GM12878 (cell line): ENCODE data around the gene SACM1L. TPM values are rescaled to one million over a fixed set of nuclear protein-coding genes. Genes with fewer than 3 reads are reported as not detected.

Source experiments
- ATAC-seq: fragments of 200-7000 bp; cut with Tn5 transposase; 3 replicates; pipeline ENCODE4 v1.9.1; 2020; ENCODE audit warnings: mild to moderate bottlenecking, moderate library complexity
- BruUV-seq: library from RNA; stranded (reverse); fragments of 400-500 nt; replicated peaks from 2 replicates; lab custom pipeline; 2021; lab: Mats Ljungman, UMichigan
- CTCF ChIA-PET: fragments of 300-600 bp; sonication (Branson Sonifier 250); formaldehyde crosslinking; extraction: SDS; loops from one replicate; lab custom pipeline; 2021; ENCODE audit warnings: inconsistent platforms; lab: Yijun Ruan, JAX
- POLR2A ChIA-PET: fragments of 350-600 bp; formaldehyde crosslinking; extraction: SDS; loops from one replicate; lab custom pipeline; 2021; ENCODE audit warnings: inconsistent platforms; lab: Charles Lee
- RAD21 ChIA-PET: fragments of 300-600 bp; sonication (Branson Sonifier 250); formaldehyde crosslinking; loops from one replicate; lab custom pipeline; 2023; ENCODE audit warnings: antibody characterized with exemption; ENCODE audit not compliant: unreplicated experiment; lab: Charles Lee
- SMC1A ChIA-PET: fragments of 300-600 bp; sonication (Branson Sonifier 250); formaldehyde crosslinking; loops from one replicate; lab custom pipeline; 2023; ENCODE audit not compliant: unreplicated experiment, uncharacterized antibody; lab: Charles Lee
- DNase-seq: peaks from one replicate; pipeline ENCODE4 v3.0.0-alpha.2; 2011; ENCODE audit warnings: low read depth, low spot score
- FAIRE-seq: peaks from 3 replicates; lab custom pipeline; 2011; peaks lifted over from hg19 to GRCh38; lab: Jason Lieb, UNC
- H2AFZ ChIP-seq: 2 replicates; pipeline ENCODE4 v1.6.0; 2011; ENCODE audit warnings: low read depth, low read length, control low read depth; ENCODE audit not compliant: control insufficient read depth
- H3K27ac ChIP-seq: 2 replicates; pipeline ENCODE4 v1.5.1; 2011; ENCODE audit warnings: control low read depth; ENCODE audit not compliant: control insufficient read depth, insufficient read depth
- H3K27me3 ChIP-seq, 2 experiments: replicated peaks in 1 of 2; 2 replicates each; pipeline versions ENCODE4 v1.6.0 to v1.6.1; 2011; ENCODE audit warnings: low read length in 1 of 2; ENCODE audit not compliant: control insufficient read depth in 2 of 2, insufficient read depth in 2 of 2
- H3K36me3 ChIP-seq, 2 experiments: 2 replicates each; pipeline ENCODE4 v1.5.1; 2011; ENCODE audit warnings: low read length in 1 of 2; ENCODE audit not compliant: control insufficient read depth in 2 of 2, insufficient read depth in 2 of 2
- H3K4me1 ChIP-seq: 2 replicates; pipeline ENCODE4 v1.6.1; 2011; ENCODE audit warnings: mild to moderate bottlenecking, low read length, moderate library complexity, mixed read lengths; ENCODE audit not compliant: control insufficient read depth, insufficient read depth
- H3K4me2 ChIP-seq: 2 replicates; pipeline ENCODE4 v1.6.0; 2011; ENCODE audit warnings: control low read depth; ENCODE audit not compliant: control insufficient read depth, insufficient read depth
- H3K4me3 ChIP-seq: fragments of 200-600 bp; sonication (generic); 2 replicates; pipeline ENCODE4 v1.5.1; 2016
- H3K79me2 ChIP-seq: 2 replicates; pipeline ENCODE4 v1.6.0; 2011; ENCODE audit warnings: low read length; ENCODE audit not compliant: control insufficient read depth, insufficient read depth
- H3K9ac ChIP-seq: 2 replicates; pipeline ENCODE4 v1.8.0; 2011; ENCODE audit warnings: low read length, control low read depth, mixed read lengths; ENCODE audit not compliant: control insufficient read depth, insufficient read depth
- H3K9me3 ChIP-seq: replicated peaks from 3 replicates; pipeline ENCODE4 v1.5.1; 2011; ENCODE audit warnings: mild to moderate bottlenecking, low read length; ENCODE audit not compliant: control insufficient read depth, insufficient read depth
- H4K20me1 ChIP-seq: 2 replicates; pipeline ENCODE4 v1.6.0; 2011; ENCODE audit not compliant: control insufficient read depth, insufficient read depth
- CBX3 ChIP-seq: fragments of 200-600 bp; sonication (generic); IDR thresholded peaks from 2 replicates; pipeline ENCODE4 v1.6.1; 2016; ENCODE audit warnings: low read depth, borderline replicate concordance
- GATAD2B ChIP-seq: fragments of 450-650 bp; conservative IDR thresholded peaks from 2 replicates; pipeline ENCODE4 v1.6.1; 2017; ENCODE audit warnings: low read depth, mild to moderate bottlenecking, moderate library complexity
- HCFC1 ChIP-seq: fragments of 150-350 bp; IDR thresholded peaks from 2 replicates; pipeline ENCODE4 v1.6.1; 2014; ENCODE audit warnings: low read length
- HDAC2 ChIP-seq: fragments of 200-600 bp; sonication (generic); IDR thresholded peaks from 2 replicates; pipeline ENCODE4 v1.6.1; 2017
- MYB ChIP-seq: fragments of 150-350 bp; IDR thresholded peaks from 2 replicates; pipeline ENCODE4 v1.6.1; 2014; ENCODE audit warnings: mild to moderate bottlenecking, low read depth, low read length, borderline replicate concordance
- MYC ChIP-seq: IDR thresholded peaks from 2 replicates; pipeline ENCODE4 v1.6.1; 2011; ENCODE audit warnings: mild to moderate bottlenecking, low read length, moderate library complexity, inconsistent platforms; ENCODE audit not compliant: insufficient read depth, insufficient replicate concordance, insufficient read length, severe bottlenecking
- NBN ChIP-seq: fragments of 450-650 bp; IDR thresholded peaks from 2 replicates; pipeline ENCODE4 v1.6.1; 2016
- POU2F2 ChIP-seq: IDR thresholded peaks from 3 replicates; pipeline ENCODE4 v1.6.1; 2011; ENCODE audit warnings: low read depth, mild to moderate bottlenecking, low read length, borderline replicate concordance
- STAT3 ChIP-seq: IDR thresholded peaks from 2 replicates; pipeline ENCODE4 v1.6.1; 2011; ENCODE audit warnings: low read depth, low read length, improper control_type of control experiment
- ZNF24 ChIP-seq: fragments of 450-650 bp; IDR thresholded peaks from 2 replicates; pipeline ENCODE4 v1.6.1; 2017; ENCODE audit warnings: antibody characterized with exemption, mild to moderate bottlenecking
- WGBS: methylation state at CpG from one replicate; pipeline ENCODE4 v1.1.6; 2016; ENCODE audit warnings: low lambda C conversion rate; ENCODE audit not compliant: insufficient replicate concordance, insufficient coverage; ENCODE audit errors: missing lambda C conversion rate; 5-methylcytosine and 5-hydroxymethylcytosine counted together
- in situ Hi-C: fragments of 300-500 bp; cut with MboI; formaldehyde crosslinking; loops from 9 replicates; pipeline ENCODE4 v1.14.3; 2018; ENCODE audit warnings: mixed read lengths
- intact Hi-C: fragments of 100-400 bp; cut with micrococcal nuclease; formaldehyde crosslinking; loops from one replicate; pipeline ENCODE4 v1.14.2; 2022; ENCODE audit not compliant: unreplicated experiment
- polyA plus RNA-seq, 11 experiments: library from polyadenylated mRNA; depleted of rRNA in 4 of 11; unstranded in 6 of 11; stranded (reverse) in 5 of 11; fragments of >200 nt; fragmentation: Nextera tagmentation in 4 of 11; fragmentation: Illumina TruSeq in 1 of 11; extraction: Ambion mirVana in 4 of 11; extraction: Trizol in 1 of 11; gene quantifications; 1 replicate in 1 of 11; 2 replicates in 10 of 11; pipeline versions ENCODE4 v1.2.1 to v1.2.3, GENCODE V29; 2011 to 2016; ENCODE audit warnings: inconsistent platforms in 2 of 11, missing spikeins in 2 of 11, low read depth in 1 of 11
- total RNA-seq, 4 experiments: library from RNA; depleted of rRNA in 3 of 4; stranded (reverse); fragments of >200 nt in 3 of 4; fragmentation: Illumina TruSeq in 1 of 4; extraction: Trizol in 1 of 4; gene quantifications; 2 replicates each; pipeline versions ENCODE4 v1.2.1 to v1.2.3, GENCODE V29; 2013 to 2021
- TF ChIP-seq, protein P1 (sequence below): IDR thresholded peaks from 2 replicates; pipeline ENCODE4 v1.6.1; 2012; ENCODE audit warnings: low read depth, low read length, improper control_type of control experiment
- TF ChIP-seq, protein P2 (sequence below): IDR thresholded peaks from 2 replicates; pipeline ENCODE4 v1.6.1; 2011; ENCODE audit warnings: low read depth, mild to moderate bottlenecking, low read length, moderate library complexity, borderline replicate concordance; ENCODE audit errors: extremely low read depth
- TF ChIP-seq, protein P3 (sequence below): fragments of 450-650 bp; formaldehyde crosslinking; IDR thresholded peaks from 2 replicates; pipeline ENCODE4 v1.5.0; 2022; ENCODE audit warnings: mild to moderate bottlenecking, missing genetic modification characterization

SACM1L gene
- total and polyA plus RNA-seq, 10 of the 15 experiments (the other 5 are each of a cell fraction or from before 2014, with no cell fraction given): 16.5 to 48.3 (median 28.9) TPM

- no TSS peak for BruUV-seq
- WGBS: 32% methylated on average over 9 of the region's 11 CpGs
- Histone ChIP-seq H3K4me3 (no peak overlapping the region), H3K9me3 (no peaks in the 10 kb centered on the region), H3K79me2 (no peaks in the 10 kb centered on the region), H2AFZ (no peak overlapping the region), H4K20me1 (no peaks in the 10 kb centered on the region), H3K9ac (no peak overlapping the region), H3K4me2 (no peak overlapping the region), H3K4me1 (no peaks in the 10 kb centered on the region), H3K27me3 (0 out of 4 replicates have a peak, but pooled peaks cover 0 to 2% of the 10 kb centered on the region in 2 experiments), H3K36me3 (no peaks in the 10 kb centered on the region), H3K27ac (no peak overlapping the region)
- intact Hi-C loops (no loop called here), in situ Hi-C loops (no loop called here)
- TF ChIP-seq HDAC2: no peak
- no peak for TF ChIP-seq POU2F2
- TF ChIP-seq MYC: no peak
- TF ChIP-seq MYB: no peak
- TF ChIP-seq CBX3: no peak
- TF ChIP-seq NBN: no peak
- TF ChIP-seq, protein P1, sequence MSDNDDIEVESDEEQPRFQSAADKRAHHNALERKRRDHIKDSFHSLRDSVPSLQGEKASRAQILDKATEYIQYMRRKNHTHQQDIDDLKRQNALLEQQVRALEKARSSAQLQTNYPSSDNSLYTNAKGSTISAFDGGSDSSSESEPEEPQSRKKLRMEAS: no peak
- TF ChIP-seq, protein P2, sequence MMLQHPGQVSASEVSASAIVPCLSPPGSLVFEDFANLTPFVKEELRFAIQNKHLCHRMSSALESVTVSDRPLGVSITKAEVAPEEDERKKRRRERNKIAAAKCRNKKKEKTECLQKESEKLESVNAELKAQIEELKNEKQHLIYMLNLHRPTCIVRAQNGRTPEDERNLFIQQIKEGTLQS: no peak
- TF ChIP-seq ZNF24: no peak
- TF ChIP-seq, protein P3, sequence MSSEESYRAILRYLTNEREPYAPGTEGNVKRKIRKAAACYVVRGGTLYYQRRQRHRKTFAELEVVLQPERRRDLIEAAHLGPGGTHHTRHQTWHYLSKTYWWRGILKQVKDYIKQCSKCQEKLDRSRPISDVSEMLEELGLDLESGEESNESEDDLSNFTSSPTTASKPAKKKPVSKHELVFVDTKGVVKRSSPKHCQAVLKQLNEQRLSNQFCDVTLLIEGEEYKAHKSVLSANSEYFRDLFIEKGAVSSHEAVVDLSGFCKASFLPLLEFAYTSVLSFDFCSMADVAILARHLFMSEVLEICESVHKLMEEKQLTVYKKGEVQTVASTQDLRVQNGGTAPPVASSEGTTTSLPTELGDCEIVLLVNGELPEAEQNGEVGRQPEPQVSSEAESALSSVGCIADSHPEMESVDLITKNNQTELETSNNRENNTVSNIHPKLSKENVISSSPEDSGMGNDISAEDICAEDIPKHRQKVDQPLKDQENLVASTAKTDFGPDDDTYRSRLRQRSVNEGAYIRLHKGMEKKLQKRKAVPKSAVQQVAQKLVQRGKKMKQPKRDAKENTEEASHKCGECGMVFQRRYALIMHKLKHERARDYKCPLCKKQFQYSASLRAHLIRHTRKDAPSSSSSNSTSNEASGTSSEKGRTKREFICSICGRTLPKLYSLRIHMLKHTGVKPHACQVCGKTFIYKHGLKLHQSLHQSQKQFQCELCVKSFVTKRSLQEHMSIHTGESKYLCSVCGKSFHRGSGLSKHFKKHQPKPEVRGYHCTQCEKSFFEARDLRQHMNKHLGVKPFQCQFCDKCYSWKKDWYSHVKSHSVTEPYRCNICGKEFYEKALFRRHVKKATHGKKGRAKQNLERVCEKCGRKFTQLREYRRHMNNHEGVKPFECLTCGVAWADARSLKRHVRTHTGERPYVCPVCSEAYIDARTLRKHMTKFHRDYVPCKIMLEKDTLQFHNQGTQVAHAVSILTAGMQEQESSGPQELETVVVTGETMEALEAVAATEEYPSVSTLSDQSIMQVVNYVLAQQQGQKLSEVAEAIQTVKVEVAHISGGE (CRISPR knock-in tag): no peak
- TF ChIP-seq GATAD2B: no peak
- TF ChIP-seq STAT3: no peak
- TF ChIP-seq HCFC1: no peak
- ChIA-PET POLR2A (no interaction called here), SMC1A (no interaction called here), RAD21 (interaction anchor here (0.9 to 1.5 kb wide), 2 partner anchors 132 to 151 kb away, joined by 3 to 4 read pairs; no protein-coding TSS in a partner anchor), CTCF (interaction anchor here (1.9 kb wide), 1 partner anchor 300 kb away, joined by 6 read pairs; no protein-coding TSS in a partner anchor)
- FAIRE-seq (no peak), DNase-seq (no peak), ATAC-seq (no peak)
Measured at GRCh38 chr3:45777746-45778386, 88.7 kb downstream of the SACM1L start.
